ENCODE results near the gene HAPSTR1. TPM values are rescaled to one million over a fixed set of nuclear protein-coding genes. Genes with fewer than 3 reads are reported as not detected.

Gene HAPSTR1
- total and polyA plus RNA-seq, 2 of the 13 experiments (the other 11 are each of a cell fraction or from before 2014, with no cell fraction given): 25.2 to 83.2 TPM

DNA sequence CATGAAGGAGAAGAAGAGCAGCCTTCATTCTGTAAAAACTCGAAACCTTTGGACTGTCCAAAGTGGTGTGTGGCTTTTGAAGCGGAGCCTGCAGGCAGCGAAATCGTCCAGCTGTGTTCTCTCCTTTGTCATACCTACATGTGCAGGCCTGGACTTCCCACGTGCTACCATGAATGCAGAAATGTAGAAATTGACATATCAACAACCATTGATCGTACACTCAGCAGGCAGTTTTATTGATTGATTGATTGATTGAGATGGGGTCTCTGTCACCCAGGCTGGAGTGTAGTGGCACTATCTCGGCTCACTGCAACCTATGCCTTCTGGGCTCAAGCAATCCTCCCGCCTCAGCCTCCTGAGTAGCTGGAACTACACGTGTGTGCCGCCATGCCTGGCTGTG is 2.6 kb upstream of the HAPSTR1 start (continued):
- TF ChIP-seq, protein P1, sequence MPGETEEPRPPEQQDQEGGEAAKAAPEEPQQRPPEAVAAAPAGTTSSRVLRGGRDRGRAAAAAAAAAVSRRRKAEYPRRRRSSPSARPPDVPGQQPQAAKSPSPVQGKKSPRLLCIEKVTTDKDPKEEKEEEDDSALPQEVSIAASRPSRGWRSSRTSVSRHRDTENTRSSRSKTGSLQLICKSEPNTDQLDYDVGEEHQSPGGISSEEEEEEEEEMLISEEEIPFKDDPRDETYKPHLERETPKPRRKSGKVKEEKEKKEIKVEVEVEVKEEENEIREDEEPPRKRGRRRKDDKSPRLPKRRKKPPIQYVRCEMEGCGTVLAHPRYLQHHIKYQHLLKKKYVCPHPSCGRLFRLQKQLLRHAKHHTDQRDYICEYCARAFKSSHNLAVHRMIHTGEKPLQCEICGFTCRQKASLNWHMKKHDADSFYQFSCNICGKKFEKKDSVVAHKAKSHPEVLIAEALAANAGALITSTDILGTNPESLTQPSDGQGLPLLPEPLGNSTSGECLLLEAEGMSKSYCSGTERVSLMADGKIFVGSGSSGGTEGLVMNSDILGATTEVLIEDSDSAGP (CRISPR knock-in tag; IDR thresholded peaks at IDR 0.05; ENCODE audit: borderline replicate concordance): no peak
- TF ChIP-seq KDM3A (CRISPR knock-in tag; IDR thresholded peaks at IDR 0.05; ENCODE audit: low read depth) (no peak), RBAK (CRISPR knock-in tag; IDR thresholded peaks at IDR 0.05) (no peak), ZNF292 (CRISPR knock-in tag; IDR thresholded peaks at IDR 0.05; ENCODE audit: borderline replicate concordance, low read depth) (peak; percentile 59; the same call in 1 of the 2 replicates), POLR2G (IDR thresholded peaks at IDR 0.05; ENCODE audit: low read depth, low read length) (no peak), TBP (CRISPR knock-in tag; IDR thresholded peaks at IDR 0.05) (no peak), ZKSCAN1 (IDR thresholded peaks at IDR 0.05; ENCODE audit: low read length) (no peak), MED1 (CRISPR knock-in tag; IDR thresholded peaks at IDR 0.05) (peak; percentile 42; the same call in 1 of the 2 replicates), REL (CRISPR knock-in tag; conservative IDR thresholded peaks at IDR 0.05) (no peak), SALL1 (CRISPR knock-in tag; IDR thresholded peaks at IDR 0.05) (peak; percentile 76)
- TF ChIP-seq, protein P2, sequence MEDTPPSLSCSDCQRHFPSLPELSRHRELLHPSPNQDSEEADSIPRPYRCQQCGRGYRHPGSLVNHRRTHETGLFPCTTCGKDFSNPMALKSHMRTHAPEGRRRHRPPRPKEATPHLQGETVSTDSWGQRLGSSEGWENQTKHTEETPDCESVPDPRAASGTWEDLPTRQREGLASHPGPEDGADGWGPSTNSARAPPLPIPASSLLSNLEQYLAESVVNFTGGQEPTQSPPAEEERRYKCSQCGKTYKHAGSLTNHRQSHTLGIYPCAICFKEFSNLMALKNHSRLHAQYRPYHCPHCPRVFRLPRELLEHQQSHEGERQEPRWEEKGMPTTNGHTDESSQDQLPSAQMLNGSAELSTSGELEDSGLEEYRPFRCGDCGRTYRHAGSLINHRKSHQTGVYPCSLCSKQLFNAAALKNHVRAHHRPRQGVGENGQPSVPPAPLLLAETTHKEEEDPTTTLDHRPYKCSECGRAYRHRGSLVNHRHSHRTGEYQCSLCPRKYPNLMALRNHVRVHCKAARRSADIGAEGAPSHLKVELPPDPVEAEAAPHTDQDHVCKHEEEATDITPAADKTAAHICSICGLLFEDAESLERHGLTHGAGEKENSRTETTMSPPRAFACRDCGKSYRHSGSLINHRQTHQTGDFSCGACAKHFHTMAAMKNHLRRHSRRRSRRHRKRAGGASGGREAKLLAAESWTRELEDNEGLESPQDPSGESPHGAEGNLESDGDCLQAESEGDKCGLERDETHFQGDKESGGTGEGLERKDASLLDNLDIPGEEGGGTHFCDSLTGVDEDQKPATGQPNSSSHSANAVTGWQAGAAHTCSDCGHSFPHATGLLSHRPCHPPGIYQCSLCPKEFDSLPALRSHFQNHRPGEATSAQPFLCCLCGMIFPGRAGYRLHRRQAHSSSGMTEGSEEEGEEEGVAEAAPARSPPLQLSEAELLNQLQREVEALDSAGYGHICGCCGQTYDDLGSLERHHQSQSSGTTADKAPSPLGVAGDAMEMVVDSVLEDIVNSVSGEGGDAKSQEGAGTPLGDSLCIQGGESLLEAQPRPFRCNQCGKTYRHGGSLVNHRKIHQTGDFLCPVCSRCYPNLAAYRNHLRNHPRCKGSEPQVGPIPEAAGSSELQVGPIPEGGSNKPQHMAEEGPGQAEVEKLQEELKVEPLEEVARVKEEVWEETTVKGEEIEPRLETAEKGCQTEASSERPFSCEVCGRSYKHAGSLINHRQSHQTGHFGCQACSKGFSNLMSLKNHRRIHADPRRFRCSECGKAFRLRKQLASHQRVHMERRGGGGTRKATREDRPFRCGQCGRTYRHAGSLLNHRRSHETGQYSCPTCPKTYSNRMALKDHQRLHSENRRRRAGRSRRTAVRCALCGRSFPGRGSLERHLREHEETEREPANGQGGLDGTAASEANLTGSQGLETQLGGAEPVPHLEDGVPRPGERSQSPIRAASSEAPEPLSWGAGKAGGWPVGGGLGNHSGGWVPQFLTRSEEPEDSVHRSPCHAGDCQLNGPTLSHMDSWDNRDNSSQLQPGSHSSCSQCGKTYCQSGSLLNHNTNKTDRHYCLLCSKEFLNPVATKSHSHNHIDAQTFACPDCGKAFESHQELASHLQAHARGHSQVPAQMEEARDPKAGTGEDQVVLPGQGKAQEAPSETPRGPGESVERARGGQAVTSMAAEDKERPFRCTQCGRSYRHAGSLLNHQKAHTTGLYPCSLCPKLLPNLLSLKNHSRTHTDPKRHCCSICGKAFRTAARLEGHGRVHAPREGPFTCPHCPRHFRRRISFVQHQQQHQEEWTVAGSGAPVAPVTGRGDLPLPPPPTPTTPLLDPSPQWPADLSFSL (CRISPR knock-in tag; IDR thresholded peaks at IDR 0.05): no peak
- TF ChIP-seq, protein P3, sequence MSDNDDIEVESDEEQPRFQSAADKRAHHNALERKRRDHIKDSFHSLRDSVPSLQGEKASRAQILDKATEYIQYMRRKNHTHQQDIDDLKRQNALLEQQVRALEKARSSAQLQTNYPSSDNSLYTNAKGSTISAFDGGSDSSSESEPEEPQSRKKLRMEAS (IDR thresholded peaks at IDR 0.05): peak; percentile 92
- TF ChIP-seq, protein P4, sequence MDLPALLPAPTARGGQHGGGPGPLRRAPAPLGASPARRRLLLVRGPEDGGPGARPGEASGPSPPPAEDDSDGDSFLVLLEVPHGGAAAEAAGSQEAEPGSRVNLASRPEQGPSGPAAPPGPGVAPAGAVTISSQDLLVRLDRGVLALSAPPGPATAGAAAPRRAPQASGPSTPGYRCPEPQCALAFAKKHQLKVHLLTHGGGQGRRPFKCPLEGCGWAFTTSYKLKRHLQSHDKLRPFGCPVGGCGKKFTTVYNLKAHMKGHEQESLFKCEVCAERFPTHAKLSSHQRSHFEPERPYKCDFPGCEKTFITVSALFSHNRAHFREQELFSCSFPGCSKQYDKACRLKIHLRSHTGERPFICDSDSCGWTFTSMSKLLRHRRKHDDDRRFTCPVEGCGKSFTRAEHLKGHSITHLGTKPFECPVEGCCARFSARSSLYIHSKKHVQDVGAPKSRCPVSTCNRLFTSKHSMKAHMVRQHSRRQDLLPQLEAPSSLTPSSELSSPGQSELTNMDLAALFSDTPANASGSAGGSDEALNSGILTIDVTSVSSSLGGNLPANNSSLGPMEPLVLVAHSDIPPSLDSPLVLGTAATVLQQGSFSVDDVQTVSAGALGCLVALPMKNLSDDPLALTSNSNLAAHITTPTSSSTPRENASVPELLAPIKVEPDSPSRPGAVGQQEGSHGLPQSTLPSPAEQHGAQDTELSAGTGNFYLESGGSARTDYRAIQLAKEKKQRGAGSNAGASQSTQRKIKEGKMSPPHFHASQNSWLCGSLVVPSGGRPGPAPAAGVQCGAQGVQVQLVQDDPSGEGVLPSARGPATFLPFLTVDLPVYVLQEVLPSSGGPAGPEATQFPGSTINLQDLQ (CRISPR knock-in tag; IDR thresholded peaks at IDR 0.05): no peak
- TF ChIP-seq, protein P5, sequence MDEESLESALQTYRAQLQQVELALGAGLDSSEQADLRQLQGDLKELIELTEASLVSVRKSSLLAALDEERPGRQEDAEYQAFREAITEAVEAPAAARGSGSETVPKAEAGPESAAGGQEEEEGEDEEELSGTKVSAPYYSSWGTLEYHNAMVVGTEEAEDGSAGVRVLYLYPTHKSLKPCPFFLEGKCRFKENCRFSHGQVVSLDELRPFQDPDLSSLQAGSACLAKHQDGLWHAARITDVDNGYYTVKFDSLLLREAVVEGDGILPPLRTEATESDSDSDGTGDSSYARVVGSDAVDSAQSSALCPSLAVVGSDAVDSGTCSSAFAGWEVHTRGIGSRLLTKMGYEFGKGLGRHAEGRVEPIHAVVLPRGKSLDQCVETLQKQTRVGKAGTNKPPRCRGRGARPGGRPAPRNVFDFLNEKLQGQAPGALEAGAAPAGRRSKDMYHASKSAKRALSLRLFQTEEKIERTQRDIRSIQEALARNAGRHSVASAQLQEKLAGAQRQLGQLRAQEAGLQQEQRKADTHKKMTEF (CRISPR knock-in tag; IDR thresholded peaks at IDR 0.05): no peak
- TF ChIP-seq, protein P6, sequence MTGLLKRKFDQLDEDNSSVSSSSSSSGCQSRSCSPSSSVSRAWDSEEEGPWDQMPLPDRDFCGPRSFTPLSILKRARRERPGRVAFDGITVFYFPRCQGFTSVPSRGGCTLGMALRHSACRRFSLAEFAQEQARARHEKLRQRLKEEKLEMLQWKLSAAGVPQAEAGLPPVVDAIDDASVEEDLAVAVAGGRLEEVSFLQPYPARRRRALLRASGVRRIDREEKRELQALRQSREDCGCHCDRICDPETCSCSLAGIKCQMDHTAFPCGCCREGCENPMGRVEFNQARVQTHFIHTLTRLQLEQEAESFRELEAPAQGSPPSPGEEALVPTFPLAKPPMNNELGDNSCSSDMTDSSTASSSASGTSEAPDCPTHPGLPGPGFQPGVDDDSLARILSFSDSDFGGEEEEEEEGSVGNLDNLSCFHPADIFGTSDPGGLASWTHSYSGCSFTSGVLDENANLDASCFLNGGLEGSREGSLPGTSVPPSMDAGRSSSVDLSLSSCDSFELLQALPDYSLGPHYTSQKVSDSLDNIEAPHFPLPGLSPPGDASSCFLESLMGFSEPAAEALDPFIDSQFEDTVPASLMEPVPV (CRISPR knock-in tag; IDR thresholded peaks at IDR 0.05): no peak
